T-helper 17 cell (primary cell): ENCODE data around the gene CEP131. TPM values are rescaled to one million over a fixed set of nuclear protein-coding genes. Genes with fewer than 3 reads are reported as not detected.
"Not testable (repeated sequence)": the region's sequence is repeated elsewhere in the genome, so short reads cannot be mapped to it uniquely, and the experiment has no call there.

Experiments
- ATAC-seq: fragments of 150-1000 bp; cut with Tn5 transposase; 2 replicates; pipeline ENCODE4 v1.10.0; 2021; ENCODE audit warnings: mild to moderate bottlenecking, moderate library complexity
- DNase-seq, 3 donors: peaks; one replicate each; pipeline versions ENCODE4 v3.0.0 to v3.0.0-alpha.2; 2020 to 2021
- H3K9me3 ChIP-seq: one replicate; pipeline ENCODE4 v1.7.0; 2013; ENCODE audit warnings: low read length, mild to moderate bottlenecking; ENCODE audit not compliant: control insufficient read depth, poor library complexity, severe bottlenecking
- H3K27ac Mint-ChIP-seq: one replicate; pipeline ENCODE4 v1.8.0; 2022; ENCODE audit warnings: mild to moderate bottlenecking, moderate library complexity, mixed read lengths
- H3K27me3 Mint-ChIP-seq: one replicate; pipeline ENCODE4 v1.8.0; 2022; ENCODE audit warnings: mixed read lengths
- H3K36me3 Mint-ChIP-seq: one replicate; pipeline ENCODE4 v1.8.0; 2022; ENCODE audit warnings: low read depth, mixed read lengths
- H3K4me1 Mint-ChIP-seq: one replicate; pipeline ENCODE4 v1.8.0; 2022; ENCODE audit warnings: mild to moderate bottlenecking, mixed read lengths
- H3K4me3 Mint-ChIP-seq: one replicate; pipeline ENCODE4 v1.8.0; 2022; ENCODE audit warnings: mild to moderate bottlenecking, moderate library complexity, mixed read lengths
- total RNA-seq, 4 donors: library from RNA in 2 of 4; stranded (reverse) in 2 of 4; gene quantifications; one replicate each; pipeline ENCODE4 v1.2.3 and lab custom pipeline; 2022 to 2026

The CEP131 gene
- total RNA-seq, 2 donors from 2014 or later, result 8.2 to 10.5 TPM

DNA sequence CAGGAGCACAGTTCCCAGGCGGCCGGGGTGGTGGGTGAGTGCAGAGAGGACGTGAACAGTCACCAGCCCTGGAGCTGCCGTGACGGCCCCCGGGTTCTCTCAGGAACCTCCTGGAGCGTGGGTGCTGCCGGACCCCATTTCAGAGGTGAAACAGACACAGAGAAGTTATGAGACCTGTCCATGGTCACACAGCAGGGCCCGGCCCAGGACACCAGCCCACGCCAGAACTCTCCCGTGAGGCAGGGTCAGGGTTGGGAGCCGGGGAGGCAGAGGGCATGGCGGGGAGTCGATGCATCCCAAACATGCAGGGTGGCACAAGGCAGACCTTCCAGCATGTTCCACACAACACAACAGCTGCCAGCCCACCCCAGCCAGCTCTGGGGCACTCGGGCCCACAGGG, 61.2 kb downstream of the CEP131 start:
- Mint-ChIP-seq H3K27me3 (peaks cover 33% of the 10 kb centered on the region), H3K4me1 (peaks cover 6% of the 10 kb centered on the region), H3K36me3 (no peaks in the 10 kb centered on the region), H3K27ac (no peak overlapping the region), H3K4me3 (no peak overlapping the region)
- H3K9me3 ChIP-seq, result no peaks in the 10 kb centered on the region
- no peak for DNase-seq
- ATAC-seq, result no peak

- Mint-ChIP-seq H3K4me1 (peaks cover 6% of the 10 kb centered on the region), H3K27ac (no peak overlapping the region), H3K4me3 (peak overlapping the region; percentile 82), H3K27me3 (peaks cover 31% of the 10 kb centered on the region), H3K36me3 (no peaks in the 10 kb centered on the region)
- no peaks in the 10 kb centered on the region for H3K9me3 ChIP-seq
- ATAC-seq (no peak), DNase-seq (no peak)
Observed at GRCh38 chr17:81160747-81161453, 61.9 kb downstream of the CEP131 start.

- peak overlapping the region; percentile 82 for H3K4me3 Mint-ChIP-seq
- peaks cover 31% of the 10 kb centered on the region for H3K27me3 Mint-ChIP-seq
- no peaks in the 10 kb centered on the region for H3K9me3 ChIP-seq
- DNase-seq, result no peak
- H3K4me1 Mint-ChIP-seq, result peaks cover 6% of the 10 kb centered on the region
- no peak overlapping the region for H3K27ac Mint-ChIP-seq
- ATAC-seq, result peak; percentile 51
- H3K36me3 Mint-ChIP-seq, result no peaks in the 10 kb centered on the region
Observed at GRCh38 chr17:81160306-81160705, 62.5 kb downstream of the CEP131 start.

GRCh38 chr17:81159611-81160265, 63.0 kb downstream of the CEP131 start:
- DNase-seq (no peak), ATAC-seq (peak; percentile 25)
- H3K4me3 Mint-ChIP-seq, result peak overlapping the region; percentile 82
- no peak overlapping the region for H3K27ac Mint-ChIP-seq
- H3K27me3 Mint-ChIP-seq, result peaks cover 30% of the 10 kb centered on the region
- H3K36me3 Mint-ChIP-seq, result no peaks in the 10 kb centered on the region
- peaks cover 6% of the 10 kb centered on the region for H3K4me1 Mint-ChIP-seq
- H3K9me3 ChIP-seq, result no peaks in the 10 kb centered on the region

DNA sequence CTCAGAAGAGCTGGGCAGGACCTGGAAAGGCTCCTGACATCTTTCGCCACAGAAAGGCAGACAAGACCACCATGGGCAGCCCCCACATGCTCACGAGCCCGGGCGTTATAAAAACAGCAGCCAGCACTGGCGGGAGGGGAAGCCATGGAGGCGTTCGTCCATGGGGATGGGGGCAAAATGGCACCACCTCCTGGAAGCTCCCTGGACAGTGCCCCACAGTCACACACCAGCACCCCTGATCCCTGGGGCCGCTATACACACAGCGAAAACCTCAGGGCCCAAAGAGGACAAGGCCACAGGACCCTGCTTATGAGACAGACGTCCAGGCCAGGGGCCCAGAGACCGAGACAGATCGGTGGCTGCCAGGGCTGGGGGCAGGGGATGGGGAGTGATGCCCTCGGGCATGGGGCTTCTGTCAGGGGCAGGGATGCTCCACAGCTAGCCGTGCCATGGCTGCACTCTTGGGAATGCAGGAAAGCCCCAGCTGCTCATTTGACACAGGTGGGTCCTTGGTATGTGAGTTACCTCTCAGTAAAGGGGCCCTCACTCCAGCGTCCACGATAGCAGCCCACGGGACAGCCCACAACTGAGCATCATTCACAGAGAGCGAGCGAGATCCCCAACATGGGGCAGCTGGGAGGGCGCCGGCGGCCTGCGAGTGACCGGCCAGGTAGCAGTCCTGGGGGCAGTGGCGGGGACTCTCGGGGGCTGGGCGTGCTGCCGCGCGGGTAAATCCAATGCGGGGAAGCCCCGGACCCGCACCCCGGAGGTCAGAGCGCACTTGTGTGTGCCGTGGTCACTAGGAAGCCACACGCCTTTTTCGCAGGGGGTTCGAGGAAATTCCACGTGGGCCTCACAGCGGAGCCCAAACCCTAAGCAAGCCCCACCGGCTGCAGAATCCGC, 63.8 kb downstream of the CEP131 start:
- H3K36me3 Mint-ChIP-seq, result no peaks in the 10 kb centered on the region
- H3K4me3 Mint-ChIP-seq, result peak overlapping the region; percentile 21
- H3K27ac Mint-ChIP-seq, result peak overlapping the region; percentile 43
- H3K9me3 ChIP-seq, result no peaks in the 10 kb centered on the region
- H3K27me3 Mint-ChIP-seq, result peaks cover 22% of the 10 kb centered on the region
- peaks cover 6% of the 10 kb centered on the region for H3K4me1 Mint-ChIP-seq
- DNase-seq (no peak), ATAC-seq (no peak)

DNA sequence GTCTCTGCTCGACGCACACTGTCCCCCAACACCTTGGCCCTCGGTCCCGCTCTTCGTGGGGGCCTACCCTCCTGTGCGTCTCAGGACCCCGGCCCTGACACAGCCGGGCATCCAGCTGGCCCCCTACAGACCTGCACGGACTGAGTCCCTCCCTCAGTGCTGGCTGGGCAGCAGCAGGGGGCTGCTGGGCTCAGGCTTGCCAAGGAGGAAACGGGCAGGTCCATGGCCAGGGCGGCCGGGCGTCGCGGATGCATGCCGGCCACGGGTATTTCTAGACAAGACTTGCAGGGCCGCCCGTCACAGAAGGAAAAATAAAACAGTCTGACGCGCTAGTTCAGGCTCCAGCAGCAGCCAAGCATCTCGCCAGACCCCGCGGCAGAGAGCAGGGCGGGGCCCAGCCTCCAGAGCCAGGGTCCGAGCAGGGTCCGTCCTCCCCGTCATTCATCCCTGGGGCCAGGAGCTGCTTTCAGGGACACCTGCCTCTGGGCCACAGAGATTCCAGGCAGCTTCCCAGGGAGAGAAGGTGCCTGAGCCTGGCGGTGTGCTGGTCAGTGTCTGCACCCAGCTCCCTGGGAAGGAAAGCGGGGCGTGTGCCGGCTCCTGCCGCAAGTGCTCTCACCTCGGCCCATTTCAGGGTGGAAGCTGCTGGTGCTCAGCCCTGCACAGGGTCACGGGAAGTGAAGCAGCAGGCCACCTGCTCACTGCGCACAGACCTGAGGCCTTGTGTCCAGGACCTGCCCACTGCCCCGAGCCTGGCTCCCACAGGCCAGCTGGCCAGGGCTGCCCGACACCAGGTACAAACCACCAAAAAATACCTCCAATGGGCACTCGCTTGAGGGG, 64.7 kb downstream of the CEP131 start:
- no peak for DNase-seq
- Mint-ChIP-seq H3K27me3 (peaks cover 20% of the 10 kb centered on the region), H3K27ac (peak overlapping the region; percentile 43), H3K36me3 (no peaks in the 10 kb centered on the region), H3K4me1 (peaks cover 9% of the 10 kb centered on the region), H3K4me3 (no peak overlapping the region)
- no peak for ATAC-seq
- no peaks in the 10 kb centered on the region for H3K9me3 ChIP-seq

DNA sequence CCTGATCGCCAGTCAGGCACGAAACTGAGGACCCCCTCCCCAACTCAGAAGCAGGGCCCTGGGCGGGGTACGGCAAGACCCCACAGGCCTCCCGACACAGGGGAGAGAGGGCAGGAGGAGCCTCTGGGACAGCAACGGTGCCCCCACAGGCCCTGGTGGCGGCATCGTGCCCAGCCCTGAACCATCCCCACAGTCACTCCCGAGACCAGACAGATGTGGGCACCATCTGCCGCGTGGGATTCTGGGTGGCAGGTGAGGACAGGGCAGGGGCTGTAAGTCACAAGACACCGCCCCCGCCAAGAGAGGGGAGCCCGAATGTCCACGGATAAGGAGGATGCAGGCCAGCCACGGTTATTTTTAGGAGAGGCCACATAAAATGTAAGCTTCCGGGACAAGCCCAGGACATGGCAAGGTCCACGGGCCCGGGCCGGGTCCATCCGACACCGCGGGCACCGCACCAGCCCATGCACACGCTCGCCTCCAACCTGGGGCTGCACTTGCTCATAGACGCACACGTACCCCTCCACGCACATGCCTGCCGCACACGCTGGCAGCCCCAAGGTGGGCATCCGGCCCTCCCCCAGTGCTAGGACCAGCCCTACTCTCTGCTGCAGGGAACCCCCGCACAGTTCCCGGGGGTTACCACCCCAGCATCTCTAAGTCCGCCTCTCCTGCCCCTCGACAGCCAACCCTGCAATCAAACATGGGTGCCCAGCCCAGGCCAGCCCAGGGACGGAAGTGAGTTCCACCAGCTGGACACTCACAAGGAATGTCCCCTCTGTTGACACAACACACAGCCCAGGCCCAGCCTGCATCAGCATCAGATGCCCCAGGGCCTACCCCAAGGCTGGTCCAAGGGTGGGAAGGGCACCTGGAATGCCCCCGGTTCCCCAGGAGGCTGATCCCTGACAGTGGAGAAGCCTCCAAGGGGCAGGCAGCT, 65.6 kb downstream of the CEP131 start:
- Mint-ChIP-seq H3K4me3 (no peak overlapping the region), H3K36me3 (no peaks in the 10 kb centered on the region)
- no peak for ATAC-seq

GRCh38 chr17:81154961-81155360, 67.8 kb downstream of the CEP131 start:
- Mint-ChIP-seq H3K27ac (no peak overlapping the region), H3K4me1 (peaks cover 3% of the 10 kb centered on the region), H3K4me3 (no peak overlapping the region), H3K27me3 (peaks cover 12% of the 10 kb centered on the region), H3K36me3 (no peaks in the 10 kb centered on the region)
- ATAC-seq, result no peak
- no peak for DNase-seq
- H3K9me3 ChIP-seq, result no peaks in the 10 kb centered on the region

More for the DNA sequence above, 65.6 kb downstream of the CEP131 start:
- DNase-seq, result no peak
- H3K9me3 ChIP-seq, result no peaks in the 10 kb centered on the region
- Mint-ChIP-seq H3K27me3 (peaks cover 18% of the 10 kb centered on the region), H3K4me1 (peaks cover 9% of the 10 kb centered on the region), H3K27ac (peak overlapping the region; percentile 43)

DNA sequence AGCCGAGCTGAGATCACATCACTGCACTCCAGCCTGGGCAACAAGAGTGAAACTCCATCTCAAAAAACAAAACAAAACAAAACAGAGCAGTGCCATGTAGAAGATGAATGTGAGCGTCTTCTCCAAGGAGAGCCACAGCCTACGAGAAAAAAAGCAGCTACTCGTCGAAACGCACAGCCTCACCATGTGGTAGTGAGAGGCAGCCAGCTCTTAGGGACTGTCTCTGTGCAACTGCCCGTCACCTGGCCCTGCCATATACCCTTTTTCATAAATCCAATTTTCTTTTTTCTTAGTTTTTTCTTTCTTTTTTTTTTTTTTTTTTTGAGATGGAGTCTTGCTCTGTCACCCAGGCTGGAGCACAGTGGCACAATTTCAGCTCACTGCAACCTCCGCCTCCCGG, 68.7 kb downstream of the CEP131 start:
- H3K9me3 ChIP-seq, H3K4me3 Mint-ChIP-seq, DNase-seq, H3K36me3 Mint-ChIP-seq, H3K27ac Mint-ChIP-seq, ATAC-seq, H3K4me1 Mint-ChIP-seq: not testable (repeated sequence)
- peaks cover 12% of the 10 kb centered on the region for H3K27me3 Mint-ChIP-seq

GRCh38 chr17:81153340-81153803, 69.4 kb downstream of the CEP131 start:
- DNase-seq (no peak), ATAC-seq (peak; percentile 85)
- H3K9me3 ChIP-seq, result no peaks in the 10 kb centered on the region
- peak overlapping the region; percentile 61 for H3K4me3 Mint-ChIP-seq
- H3K27me3 Mint-ChIP-seq, result peaks cover 12% of the 10 kb centered on the region
- no peaks in the 10 kb centered on the region for H3K36me3 Mint-ChIP-seq
- peaks cover 3% of the 10 kb centered on the region for H3K4me1 Mint-ChIP-seq
- peak overlapping the region; percentile 68 for H3K27ac Mint-ChIP-seq

- H3K4me3 Mint-ChIP-seq, result no peak overlapping the region
- no peaks in the 10 kb centered on the region for H3K36me3 Mint-ChIP-seq
- H3K4me1 Mint-ChIP-seq, result peaks cover 3% of the 10 kb centered on the region
- H3K9me3 ChIP-seq, result no peaks in the 10 kb centered on the region
- DNase-seq (no peak), ATAC-seq (no peak)
- H3K27ac Mint-ChIP-seq, result peak overlapping the region; percentile 68
- H3K27me3 Mint-ChIP-seq, result peaks cover 12% of the 10 kb centered on the region
Observed at GRCh38 chr17:81152288-81152828, 70.4 kb downstream of the CEP131 start.
